Suprapubic skin (tissue), 4 donors: Measurements from ENCODE around the gene NPLOC4.

Experiments
- CTCF ChIP-seq, 2 donors: fragments of 200-600 bp in 1 of 2; fragments of 450-650 bp in 1 of 2; sonication (generic) in 1 of 2; IDR thresholded peaks; one replicate each; pipeline ENCODE4 v1.5.1; 2016 to 2019; ENCODE audit warnings: antibody characterized with exemption in 2 of 2, mild to moderate bottlenecking in 1 of 2, moderate library complexity in 1 of 2
- EP300 ChIP-seq: sonication (generic); formaldehyde crosslinking; IDR thresholded peaks from one replicate; pipeline ENCODE4 v1.6.1; 2017; ENCODE audit warnings: antibody characterized with exemption
- POLR2A ChIP-seq, 2 donors: fragments of 450-650 bp; IDR thresholded peaks; one replicate each; pipeline ENCODE4 v1.6.1; 2017; ENCODE audit warnings: antibody characterized with exemption in 2 of 2, mild to moderate bottlenecking in 2 of 2, moderate library complexity in 2 of 2
- POLR2AphosphoS5 ChIP-seq, 3 donors: sonication (generic); formaldehyde crosslinking; IDR thresholded peaks; one replicate each; pipeline ENCODE4 v1.6.1; 2017; ENCODE audit warnings: antibody characterized with exemption in 3 of 3

GRCh38 chr17:81664051-81664470 lies 27.1 kb upstream of the NPLOC4 start:
- no peak for TF ChIP-seq CTCF (IDR thresholded peaks at IDR 0.05)
- no peak for TF ChIP-seq EP300
- TF ChIP-seq POLR2A (IDR thresholded peaks at IDR 0.05), result no peak
- no peak for TF ChIP-seq POLR2AphosphoS5 (IDR thresholded peaks at IDR 0.05)
